GM19351 (cell line): Measurements from ENCODE around the gene RIMKLB.
"Not testable (repeated sequence)": the region's sequence is repeated elsewhere in the genome, so short reads cannot be mapped to it uniquely, and the experiment has no call there.

Source experiments
- ATAC-seq: cut with Tn5 transposase; IDR thresholded peaks from one replicate; pipeline ENCODE4 v1.9.1; 2021; ENCODE audit warnings: mild to moderate bottlenecking, moderate library complexity; ENCODE audit not compliant: unreplicated experiment

The RIMKLB gene

DNA sequence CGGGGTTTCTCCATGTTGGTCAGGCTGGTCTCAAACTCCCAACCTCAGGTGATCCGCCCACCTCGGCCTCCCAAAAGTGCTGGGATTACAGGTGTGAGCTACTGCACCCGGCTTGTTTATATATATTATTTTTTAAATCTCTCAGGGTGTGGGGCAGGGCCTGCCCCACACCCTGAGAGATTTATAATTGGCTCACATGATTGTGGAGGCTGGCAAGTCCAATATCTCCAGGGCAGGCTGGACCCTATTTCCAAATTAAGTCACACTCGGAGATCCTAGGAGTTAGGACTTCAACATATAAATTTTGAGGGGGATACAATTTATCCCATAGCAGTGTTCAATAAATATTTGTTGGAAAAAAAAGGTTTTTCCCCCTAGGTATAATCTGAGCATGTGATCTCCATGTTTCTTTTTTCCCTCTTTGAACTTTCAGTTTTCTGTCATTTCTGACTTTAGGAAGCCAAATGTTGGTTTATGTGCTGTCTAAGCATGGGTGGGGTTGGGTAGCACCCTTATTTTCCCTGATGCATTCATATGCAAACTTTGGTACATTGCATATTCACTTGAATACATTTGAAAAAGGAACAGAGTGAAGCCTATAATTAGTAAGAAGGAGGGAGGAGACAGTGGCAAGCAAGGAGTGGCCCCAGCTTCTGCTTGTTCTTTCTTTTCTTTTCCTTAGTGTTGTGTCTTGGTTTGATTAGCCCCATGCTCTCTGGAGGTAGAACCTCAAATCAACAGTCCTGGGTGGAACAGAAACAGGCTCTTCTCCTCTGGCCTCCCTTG, 116.0 kb downstream of the RIMKLB start:
- no peak for ATAC-seq

DNA sequence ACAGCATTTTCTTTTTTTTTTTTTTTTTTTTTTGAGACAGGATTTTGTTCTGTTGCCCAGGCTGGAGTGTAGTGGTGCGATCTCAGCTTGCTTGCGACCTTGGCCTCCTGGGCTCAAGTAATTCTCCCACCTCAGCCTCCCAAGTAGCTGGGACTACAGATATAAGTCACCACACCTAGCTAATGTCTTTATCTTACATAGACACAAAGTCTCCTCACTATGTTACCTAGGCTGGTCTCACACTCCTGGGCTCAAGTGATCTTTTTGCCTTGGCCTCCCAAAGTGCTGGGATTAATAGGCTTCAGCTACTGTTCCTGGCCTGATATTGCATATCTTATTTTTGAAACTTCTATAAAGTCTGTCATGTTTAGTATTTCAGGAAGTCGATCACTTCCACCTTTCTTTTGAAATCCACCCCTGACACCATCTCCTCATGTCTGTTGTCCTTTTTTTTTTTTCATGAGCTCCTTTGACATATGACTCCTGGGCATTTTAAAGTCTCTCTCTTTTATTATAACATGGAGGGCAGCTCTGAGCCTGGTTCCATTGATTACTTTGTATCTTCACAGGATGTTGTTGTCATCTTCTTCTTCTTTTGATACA, 118.8 kb downstream of the RIMKLB start:
- ATAC-seq = no peak

DNA sequence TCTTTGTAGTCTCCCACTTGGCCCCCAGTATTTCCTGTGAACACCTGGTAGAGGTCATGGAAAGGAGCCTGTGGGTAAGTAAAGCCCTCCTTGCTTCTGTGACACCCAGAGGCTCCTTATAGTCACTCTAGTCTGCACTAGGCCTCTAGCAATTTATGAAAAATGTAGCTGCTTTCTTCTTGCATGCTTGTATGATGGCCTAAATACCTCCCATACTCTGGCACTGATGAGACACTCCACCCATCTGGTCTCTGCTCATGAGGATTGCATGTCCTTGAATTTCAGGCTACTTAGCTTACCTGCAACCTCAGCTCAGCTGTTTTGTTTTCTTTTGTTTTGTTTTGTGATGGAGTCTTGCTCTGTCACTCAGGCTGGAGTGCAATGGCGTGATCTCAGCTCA, 120.1 kb downstream of the RIMKLB start:
- no peak for ATAC-seq

DNA sequence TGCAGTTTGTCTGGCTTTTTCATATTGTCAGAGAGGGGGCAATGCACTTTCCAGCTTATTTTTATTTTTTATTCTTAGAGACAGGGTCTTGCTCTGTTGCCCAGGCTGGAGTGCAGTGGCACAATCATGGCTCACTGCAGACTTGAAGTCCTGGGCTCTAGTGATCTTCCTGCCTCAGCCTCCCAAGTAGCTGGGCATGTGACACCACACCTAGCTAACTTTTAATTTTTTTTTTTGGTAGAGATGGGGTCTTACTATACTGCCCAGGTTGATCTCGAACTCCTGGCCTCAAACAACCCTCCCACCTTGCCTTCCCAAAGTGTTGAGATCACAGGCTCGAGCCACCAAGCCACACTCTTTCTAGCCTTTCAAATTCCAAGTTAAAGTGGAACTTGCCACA, 120.7 kb downstream of the RIMKLB start:
- no peak for ATAC-seq

DNA sequence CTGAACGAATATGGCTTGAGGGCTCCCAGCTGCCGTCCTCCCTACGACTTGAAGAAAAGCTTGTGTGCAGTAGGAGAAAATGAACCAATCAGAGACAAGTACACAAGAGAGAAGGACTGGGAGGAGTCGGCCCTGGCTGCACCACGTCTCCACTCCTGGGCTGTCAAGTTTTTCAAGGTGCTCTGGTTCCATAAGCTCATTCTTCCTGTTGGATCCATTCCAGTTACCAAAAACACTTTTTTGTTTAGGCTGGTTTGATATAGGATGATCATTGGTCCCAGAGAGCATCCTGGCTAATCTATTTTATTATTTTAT, 121.8 kb downstream of the RIMKLB start:
- no peak for ATAC-seq

DNA sequence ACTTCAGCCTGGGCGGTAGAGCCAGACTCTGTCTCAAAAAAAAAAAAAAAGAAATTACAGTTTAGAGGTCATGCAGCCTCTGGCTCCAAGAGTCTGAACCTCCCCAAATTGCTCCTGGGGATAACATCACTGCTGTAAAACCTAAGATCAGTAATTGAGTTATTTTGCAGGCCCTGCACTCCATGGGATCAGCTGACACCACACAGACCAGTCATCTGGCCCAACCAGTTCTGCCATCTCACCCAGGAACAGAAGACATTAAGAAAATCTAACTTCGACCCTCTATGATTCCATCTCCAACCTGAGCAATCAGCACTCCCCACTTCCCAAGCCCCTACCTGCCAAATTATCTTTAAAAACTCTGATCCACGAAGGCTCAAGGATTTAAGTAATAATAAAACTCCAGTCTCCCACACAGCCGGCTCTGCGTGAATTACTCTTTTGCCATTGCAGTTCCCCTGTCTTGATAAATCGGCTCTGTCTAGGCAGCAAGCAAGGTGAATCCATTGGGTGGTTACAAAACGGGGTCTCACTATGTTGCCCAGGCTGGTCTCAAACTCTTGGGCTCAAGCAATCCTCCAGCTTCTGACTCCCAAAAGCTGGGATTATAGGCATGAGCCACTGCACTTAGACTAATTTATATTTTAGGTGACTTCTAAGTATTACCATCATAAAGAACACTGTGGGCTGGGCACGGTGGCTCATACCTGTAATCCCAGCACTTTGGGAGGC, 123.1 kb downstream of the RIMKLB start:
- not testable (repeated sequence) for ATAC-seq

DNA sequence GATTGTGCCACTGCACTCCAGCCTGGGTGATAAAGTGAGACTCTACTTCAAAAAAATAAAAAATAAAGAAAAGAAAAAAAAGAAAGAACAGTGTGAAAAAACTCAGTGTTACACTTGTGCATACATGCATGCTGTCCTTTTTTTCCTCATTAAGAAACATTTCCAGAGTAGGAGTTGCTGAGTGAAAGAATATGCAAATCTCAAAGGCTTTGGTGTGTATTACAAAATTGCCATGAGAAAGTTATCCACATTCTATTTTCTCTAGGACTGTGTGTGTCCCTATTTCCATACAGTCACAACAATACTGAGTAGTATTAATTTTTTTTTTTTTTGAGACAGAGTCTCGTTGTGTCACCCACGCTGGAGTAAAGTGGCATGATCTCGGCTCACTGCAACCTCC, 123.8 kb downstream of the RIMKLB start:
- ATAC-seq = no peak

DNA sequence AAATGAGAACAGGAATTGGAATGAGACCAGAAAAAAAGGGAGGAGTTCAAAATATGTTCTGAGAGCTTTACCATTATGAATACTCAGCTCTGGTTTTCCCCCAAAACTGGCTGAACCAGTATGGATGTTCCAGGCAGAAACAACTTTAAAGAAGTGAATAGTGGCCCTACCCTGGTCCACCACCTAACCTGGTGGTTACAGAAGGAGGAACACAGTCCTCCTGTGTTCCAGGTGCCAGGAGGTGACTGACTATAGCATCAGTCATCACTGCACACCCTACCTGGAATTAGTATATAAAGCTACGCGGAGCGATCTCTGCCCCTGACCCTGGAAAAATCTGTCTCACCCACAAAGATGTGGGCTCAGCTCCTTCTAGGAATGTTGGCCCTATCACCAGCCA, 124.5 kb downstream of the RIMKLB start, which contains the start of gene A2ML1:
TSS of gene A2ML1 (plus strand) at position 324 of the 400 bp plus-strand sequence. CDS start at position 355, 31 bp downstream.
- no peak for ATAC-seq

DNA sequence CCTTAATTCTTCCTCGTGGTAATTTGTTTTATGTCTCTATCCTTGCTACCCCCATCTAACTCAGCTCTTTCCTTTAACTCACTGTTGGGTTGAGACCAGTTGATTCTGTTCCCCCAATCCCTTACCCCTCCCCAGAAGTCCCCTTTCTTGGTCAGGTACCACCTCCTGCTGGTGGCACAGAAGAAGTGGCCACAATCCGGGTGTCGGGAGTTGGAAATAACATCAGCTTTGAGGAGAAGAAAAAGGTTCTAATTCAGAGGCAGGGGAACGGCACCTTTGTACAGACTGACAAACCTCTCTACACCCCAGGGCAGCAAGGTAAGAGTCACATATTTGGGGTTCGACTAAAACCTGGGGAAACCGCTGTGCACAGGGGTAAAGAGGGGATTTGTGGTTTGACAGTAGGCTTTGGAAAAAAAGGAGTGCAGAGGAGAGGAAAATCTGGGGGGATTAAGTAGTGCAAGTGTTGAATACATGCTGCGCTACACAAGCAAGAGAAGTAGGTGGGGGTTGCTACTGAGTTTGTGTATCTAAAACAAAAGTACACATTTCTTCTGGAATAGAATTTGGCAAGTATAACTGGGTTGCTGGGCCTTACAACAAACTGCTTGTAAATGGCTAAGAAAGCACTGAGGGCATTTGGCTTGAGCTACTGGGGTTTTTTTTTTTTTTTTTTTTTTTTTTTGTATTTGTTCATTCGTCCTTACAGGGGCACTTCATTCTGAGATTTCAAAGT, 125.9 kb downstream of the RIMKLB start:
- no peak for ATAC-seq

DNA sequence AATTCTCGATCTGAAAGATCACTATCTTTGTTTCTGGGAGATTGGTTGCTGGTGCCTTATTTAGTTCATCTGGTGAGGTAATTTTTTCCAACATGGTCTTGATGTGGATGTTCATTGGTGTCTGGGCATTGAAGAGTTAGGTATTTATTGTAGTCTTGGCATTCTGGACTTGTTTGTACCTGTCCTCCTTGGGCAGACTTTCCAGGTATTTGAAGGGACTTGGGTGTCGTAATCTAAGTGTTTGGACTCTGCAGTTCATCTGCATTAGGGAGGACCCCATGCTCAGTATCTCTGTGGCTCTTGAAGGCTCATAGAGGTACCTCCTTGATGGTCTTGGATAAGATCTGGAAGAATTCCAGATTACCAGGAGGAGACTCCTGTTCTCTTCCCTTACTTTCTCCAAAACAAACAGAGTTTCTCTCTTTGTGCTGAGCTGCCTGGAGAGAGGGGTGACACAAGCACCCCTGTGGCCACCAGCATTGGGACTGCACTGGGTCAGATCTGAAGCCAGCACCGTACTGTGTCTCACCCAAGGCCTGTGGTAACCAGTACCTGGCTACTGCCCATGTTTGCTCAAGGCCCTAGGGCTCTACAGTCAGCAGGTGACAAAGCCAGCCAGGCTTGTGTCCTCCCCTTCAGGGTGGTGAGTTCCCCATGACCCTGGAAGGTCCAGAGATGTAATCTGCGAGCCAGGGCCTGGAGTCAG, 129.9 kb downstream of the RIMKLB start:
- ATAC-seq = no peak

DNA sequence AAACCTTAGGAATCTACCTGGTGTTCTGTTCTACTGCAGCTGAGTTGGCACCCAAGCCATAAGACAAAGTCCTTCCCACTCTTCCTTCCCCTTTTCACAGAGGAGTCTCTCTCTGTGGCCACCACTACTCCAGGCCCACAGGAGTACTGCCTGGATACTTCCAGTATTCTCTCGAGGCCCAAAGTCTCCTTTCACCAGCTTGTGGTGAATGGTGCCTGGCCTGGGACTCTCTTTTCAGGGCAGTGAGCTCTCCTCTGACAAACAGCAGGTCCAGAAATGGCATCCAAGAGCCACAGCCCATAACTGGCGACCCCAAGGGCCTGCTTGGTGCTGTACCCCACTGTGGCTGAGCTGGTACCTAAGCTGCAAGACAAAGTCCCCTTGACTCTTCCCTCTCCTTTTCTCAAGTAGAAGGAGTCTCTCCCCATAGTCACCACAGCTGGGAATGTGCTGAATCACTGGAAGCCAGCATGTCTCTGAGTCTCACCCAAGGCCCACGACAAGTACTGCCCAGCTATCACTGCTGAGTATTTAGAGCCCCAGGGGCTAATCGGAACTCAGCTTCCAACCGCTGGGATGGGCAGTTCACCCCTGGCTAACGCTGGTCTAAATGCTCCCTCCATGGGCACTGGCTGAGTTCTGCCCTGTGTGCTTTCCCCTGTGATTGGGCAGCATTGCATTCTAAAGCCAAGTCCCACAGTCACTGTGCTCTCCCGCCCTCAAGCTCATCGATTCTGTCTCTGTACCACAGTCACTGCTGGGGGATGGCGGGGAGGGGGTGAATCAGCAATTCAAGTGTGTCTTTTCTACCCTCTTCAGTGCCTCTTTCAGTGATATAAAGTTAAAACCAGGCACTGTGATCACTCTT, 130.7 kb downstream of the RIMKLB start:
- ATAC-seq = no peak

DNA sequence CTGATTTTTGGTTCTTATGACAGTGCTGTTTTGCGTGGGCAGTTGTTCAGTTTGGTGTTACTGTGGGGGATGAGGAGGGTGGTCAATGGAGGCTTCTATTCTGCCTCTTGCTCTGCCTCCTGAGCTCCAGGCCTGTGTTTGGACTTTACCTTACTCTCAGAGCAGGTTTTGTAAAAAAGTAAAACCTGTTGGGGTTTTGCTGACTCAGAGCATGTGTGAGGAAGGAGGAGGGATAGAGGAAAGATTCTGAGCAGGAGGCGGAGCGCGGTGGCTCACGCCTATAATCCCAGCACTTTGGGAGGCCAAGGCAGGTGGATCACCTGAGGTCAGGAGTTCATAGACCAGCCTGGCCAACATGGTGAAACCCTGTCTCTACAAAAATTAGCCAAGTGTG, 131.3 kb downstream of the RIMKLB start:
- ATAC-seq = no peak

DNA sequence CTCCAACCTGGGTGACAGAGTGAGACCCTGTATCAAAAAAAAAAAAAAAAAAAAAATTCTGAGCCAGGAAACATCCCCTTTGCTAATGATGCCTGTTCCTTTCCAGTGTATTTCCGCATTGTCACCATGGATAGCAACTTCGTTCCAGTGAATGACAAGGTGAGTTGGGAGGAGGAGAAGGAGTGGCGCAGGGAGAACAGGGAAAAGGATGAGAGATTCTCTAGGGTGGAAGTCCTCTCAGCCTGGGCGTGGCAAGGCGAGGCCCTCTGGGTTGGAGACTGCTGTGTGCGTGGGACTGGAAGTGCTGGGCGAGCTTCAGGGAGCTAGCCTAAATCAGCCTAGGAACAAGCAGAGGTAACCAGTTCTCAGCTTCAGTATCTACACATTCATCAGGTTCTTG, 131.8 kb downstream of the RIMKLB start:
- no peak for ATAC-seq

DNA sequence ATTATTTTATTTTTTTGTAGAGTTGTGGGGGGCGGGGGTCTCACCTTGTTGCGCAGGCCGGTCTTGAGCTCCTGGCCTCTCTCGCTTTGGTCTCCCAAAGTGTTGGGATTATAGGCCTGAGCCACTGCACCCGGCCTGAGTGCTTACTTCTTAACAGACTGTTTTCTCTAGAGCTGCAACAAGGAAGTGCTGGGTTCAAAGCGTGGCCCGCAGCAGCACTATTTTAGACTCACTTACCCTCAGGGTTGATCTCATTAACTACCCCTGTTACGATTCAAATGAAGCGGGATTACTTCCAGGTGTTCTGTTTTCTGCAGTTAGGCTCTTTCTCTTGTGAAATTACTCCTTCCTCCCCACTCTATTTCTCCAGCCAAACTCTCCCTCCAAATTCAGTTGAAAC, 133.3 kb downstream of the RIMKLB start:
- ATAC-seq = no peak

DNA sequence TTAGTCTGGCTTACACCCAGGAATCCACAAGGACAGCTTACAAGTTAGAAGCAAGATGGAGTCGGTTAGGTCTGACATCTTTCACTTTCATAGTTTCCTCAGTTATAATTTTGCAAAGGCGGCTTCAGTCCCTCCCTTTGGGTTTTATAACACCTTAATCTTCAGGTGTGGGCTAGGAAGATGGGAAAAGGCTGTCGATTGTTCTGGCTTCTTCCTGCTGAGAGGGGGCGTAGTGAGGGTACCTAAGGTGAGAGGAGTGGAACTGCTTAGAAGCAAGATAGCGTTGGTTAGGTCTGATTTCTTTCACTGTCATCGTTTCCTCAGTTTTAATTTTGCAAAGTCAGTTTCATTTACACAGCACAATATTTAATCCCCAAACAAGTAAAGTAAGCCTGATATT, 134.7 kb downstream of the RIMKLB start:
- no peak for ATAC-seq
